BE2C (cell line): Measurements from ENCODE around the gene INPP4B.

Experiments
- DNase-seq: peaks from one replicate; pipeline ENCODE4 v3.0.0-alpha.2; 2020
- H3K27me3 ChIP-seq: fragments of 250-450 bp; sonication (Bioruptor Pico); 2 replicates; pipeline ENCODE4 v1.5.1; 2020; ENCODE audit warnings: mild to moderate bottlenecking
- H3K36me3 ChIP-seq: fragments of 250-450 bp; sonication (Bioruptor Pico); 2 replicates; pipeline ENCODE4 v1.5.1; 2020; ENCODE audit warnings: mild to moderate bottlenecking
- H3K4me1 ChIP-seq: fragments of 250-450 bp; sonication (Bioruptor Pico); 2 replicates; pipeline ENCODE4 v1.5.1; 2020
- H3K4me3 ChIP-seq: 2 replicates; pipeline ENCODE4 v1.5.1; 2011; ENCODE audit warnings: low read depth, low read length
- H3K9me3 ChIP-seq: fragments of 250-450 bp; sonication (Bioruptor Pico); 2 replicates; pipeline ENCODE4 v1.5.1; 2020
- TF ChIP-seq, protein P1 (sequence below): IDR thresholded peaks from 2 replicates; pipeline ENCODE4 v1.5.1; 2012; ENCODE audit warnings: mild to moderate bottlenecking, low read depth, low read length

The INPP4B gene

DNA sequence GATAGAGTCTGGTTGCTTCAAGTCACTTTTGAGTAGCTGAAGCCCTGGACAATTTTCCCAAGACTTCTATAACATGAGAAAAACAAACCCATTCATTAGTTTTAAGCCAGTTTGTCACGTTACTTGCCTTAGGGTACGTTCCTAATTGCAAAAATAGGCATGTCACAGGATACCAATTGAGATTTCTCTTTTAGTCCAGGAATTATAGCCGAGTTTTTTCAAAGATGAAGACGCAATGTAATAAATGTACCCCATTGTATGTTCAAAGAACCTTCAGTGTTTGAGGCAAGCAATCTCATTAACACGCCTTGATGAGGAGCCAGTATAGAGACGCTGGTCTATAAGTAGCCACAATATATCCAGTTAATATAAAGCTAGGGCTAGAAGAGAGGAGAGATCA, 534.2 kb downstream of the INPP4B start:
- Histone ChIP-seq H3K27me3 (no peaks in the 10 kb centered on the region), H3K4me3 (no peak overlapping the region), H3K4me1 (no peaks in the 10 kb centered on the region), H3K36me3 (no peaks in the 10 kb centered on the region), H3K9me3 (no peaks in the 10 kb centered on the region)
- DNase-seq: no peak
- TF ChIP-seq, protein P1, sequence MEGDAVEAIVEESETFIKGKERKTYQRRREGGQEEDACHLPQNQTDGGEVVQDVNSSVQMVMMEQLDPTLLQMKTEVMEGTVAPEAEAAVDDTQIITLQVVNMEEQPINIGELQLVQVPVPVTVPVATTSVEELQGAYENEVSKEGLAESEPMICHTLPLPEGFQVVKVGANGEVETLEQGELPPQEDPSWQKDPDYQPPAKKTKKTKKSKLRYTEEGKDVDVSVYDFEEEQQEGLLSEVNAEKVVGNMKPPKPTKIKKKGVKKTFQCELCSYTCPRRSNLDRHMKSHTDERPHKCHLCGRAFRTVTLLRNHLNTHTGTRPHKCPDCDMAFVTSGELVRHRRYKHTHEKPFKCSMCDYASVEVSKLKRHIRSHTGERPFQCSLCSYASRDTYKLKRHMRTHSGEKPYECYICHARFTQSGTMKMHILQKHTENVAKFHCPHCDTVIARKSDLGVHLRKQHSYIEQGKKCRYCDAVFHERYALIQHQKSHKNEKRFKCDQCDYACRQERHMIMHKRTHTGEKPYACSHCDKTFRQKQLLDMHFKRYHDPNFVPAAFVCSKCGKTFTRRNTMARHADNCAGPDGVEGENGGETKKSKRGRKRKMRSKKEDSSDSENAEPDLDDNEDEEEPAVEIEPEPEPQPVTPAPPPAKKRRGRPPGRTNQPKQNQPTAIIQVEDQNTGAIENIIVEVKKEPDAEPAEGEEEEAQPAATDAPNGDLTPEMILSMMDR: no peak

DNA sequence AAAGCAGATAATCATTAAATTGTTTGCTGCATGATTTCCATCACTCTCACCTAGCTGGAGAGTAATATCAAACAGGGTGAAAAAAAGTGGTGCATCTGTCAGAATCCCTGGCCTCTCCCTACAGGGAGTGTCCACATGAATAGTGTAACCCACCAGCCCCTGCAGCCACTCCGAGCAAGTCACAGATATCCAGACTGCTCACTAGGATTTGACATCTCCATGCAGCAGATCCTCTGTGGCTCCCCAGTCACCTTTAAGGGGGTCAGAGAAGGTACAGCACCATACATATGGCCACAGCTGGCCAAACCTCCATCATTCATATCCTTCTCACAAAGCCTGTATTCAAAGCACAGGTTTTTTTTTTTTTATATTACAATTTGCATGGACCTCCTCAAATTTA, 536.3 kb downstream of the INPP4B start:
- Histone ChIP-seq H3K4me1 (no peaks in the 10 kb centered on the region), H3K9me3 (no peaks in the 10 kb centered on the region), H3K27me3 (no peaks in the 10 kb centered on the region), H3K4me3 (no peak overlapping the region), H3K36me3 (no peaks in the 10 kb centered on the region)
- TF ChIP-seq, protein P1: no peak
- DNase-seq: no peak

DNA sequence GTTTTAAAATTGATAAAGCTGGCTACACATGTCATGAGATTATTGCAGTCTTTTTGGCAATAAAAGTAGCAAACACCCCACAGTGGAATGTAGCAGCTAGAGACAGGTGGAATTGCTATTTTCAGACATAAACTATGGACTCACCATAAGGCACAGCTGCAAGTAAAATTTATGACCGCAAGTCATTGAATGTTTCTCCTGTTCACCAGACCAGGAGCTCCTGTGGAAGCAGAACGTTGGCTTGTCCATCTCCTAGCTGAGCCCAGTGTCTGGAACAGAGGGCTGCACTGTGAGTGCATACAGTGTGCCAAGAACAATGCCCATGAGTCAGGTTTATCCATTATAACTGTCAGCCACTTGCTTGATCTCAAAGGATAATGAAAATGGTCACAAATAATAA, 538.2 kb downstream of the INPP4B start:
- no peak for DNase-seq
- Histone ChIP-seq H3K4me1 (no peaks in the 10 kb centered on the region), H3K27me3 (no peaks in the 10 kb centered on the region), H3K4me3 (no peak overlapping the region), H3K36me3 (no peaks in the 10 kb centered on the region), H3K9me3 (no peaks in the 10 kb centered on the region)
- TF ChIP-seq, protein P1: no peak

DNA sequence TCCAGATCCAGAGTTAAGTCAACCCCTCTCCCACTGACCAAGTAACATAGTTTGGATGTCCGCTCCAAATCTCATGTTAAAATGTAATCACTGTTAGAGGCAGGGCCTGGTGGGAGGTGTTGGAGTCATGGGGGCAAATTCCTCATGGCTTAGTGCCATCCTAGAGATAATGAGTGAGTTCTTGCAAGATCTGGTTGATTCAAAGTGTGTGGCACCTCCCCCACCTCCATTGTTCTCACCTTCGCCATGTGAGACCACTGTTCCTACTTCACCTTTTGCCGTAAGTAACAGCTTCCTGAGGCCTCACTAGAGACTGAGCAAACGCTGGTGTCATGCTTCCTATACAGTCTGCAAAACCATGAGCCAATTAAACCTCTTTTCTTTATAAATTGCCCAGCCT, 548.8 kb downstream of the INPP4B start:
- no peaks in the 10 kb centered on the region for H3K36me3 ChIP-seq
- no peaks in the 10 kb centered on the region for H3K27me3 ChIP-seq
- no peak for DNase-seq
- H3K9me3 ChIP-seq: no peaks in the 10 kb centered on the region
- TF ChIP-seq, protein P1: no peak
- no peak overlapping the region for H3K4me3 ChIP-seq
- no peaks in the 10 kb centered on the region for H3K4me1 ChIP-seq

DNA sequence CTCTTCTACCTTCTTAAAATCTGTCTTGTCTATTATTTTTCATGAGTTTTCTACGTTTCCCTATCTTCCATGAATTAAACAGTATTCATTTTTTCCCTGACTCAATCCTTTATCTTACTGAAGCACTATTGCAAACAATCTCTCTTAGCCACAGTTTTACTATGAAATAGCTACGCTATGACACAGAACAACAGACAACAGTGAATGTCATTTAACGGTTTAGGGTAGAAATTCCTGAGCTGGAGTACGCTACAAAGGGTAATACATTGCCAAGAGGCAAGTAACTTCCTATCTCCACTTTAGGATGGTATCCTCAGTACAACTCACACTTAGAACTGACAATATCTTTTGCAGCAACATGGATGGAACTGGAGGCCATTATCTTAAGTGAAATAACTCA, 552.6 kb downstream of the INPP4B start:
- Histone ChIP-seq H3K27me3 (no peaks in the 10 kb centered on the region), H3K9me3 (no peaks in the 10 kb centered on the region), H3K4me1 (no peaks in the 10 kb centered on the region), H3K4me3 (no peak overlapping the region), H3K36me3 (no peaks in the 10 kb centered on the region)
- TF ChIP-seq, protein P1: no peak
- DNase-seq: no peak

DNA sequence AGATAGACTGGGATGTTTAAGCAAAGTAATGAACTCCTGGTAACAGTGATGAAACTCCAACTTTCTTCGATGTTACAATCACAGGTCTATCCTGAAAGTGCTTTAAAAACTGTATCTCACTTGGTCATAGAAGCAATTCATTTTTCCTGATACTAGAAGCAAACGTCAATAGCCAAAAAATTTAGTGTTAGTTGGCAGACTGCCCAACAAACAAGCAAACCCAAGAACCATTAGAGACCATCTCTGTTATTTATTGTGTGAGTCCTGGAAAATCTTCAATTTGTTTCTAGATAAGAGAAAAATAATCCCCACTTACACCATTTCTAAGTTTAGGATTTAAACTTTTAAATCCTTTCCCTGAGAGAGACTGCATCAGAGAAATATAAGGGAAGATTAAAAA, 553.9 kb downstream of the INPP4B start:
- Histone ChIP-seq H3K27me3 (no peaks in the 10 kb centered on the region), H3K9me3 (no peaks in the 10 kb centered on the region), H3K36me3 (no peaks in the 10 kb centered on the region), H3K4me1 (no peaks in the 10 kb centered on the region), H3K4me3 (no peak overlapping the region)
- TF ChIP-seq, protein P1: no peak
- DNase-seq: no peak
